GM04504 (cell line): ENCODE measurements around the gene ARHGAP31.
"Not testable (repeated sequence)": the region's sequence is repeated elsewhere in the genome, so short reads cannot be mapped to it uniquely, and the experiment has no call there.

Source experiments
- DNase-seq: peaks from one replicate; pipeline ENCODE4 v3.0.0-alpha.2; 2012; ENCODE audit warnings: low read depth

The ARHGAP31 gene

GRCh38 chr3:119322021-119322834 lies 28.0 kb downstream of the ARHGAP31 start:
- DNase-seq = no peak

DNA sequence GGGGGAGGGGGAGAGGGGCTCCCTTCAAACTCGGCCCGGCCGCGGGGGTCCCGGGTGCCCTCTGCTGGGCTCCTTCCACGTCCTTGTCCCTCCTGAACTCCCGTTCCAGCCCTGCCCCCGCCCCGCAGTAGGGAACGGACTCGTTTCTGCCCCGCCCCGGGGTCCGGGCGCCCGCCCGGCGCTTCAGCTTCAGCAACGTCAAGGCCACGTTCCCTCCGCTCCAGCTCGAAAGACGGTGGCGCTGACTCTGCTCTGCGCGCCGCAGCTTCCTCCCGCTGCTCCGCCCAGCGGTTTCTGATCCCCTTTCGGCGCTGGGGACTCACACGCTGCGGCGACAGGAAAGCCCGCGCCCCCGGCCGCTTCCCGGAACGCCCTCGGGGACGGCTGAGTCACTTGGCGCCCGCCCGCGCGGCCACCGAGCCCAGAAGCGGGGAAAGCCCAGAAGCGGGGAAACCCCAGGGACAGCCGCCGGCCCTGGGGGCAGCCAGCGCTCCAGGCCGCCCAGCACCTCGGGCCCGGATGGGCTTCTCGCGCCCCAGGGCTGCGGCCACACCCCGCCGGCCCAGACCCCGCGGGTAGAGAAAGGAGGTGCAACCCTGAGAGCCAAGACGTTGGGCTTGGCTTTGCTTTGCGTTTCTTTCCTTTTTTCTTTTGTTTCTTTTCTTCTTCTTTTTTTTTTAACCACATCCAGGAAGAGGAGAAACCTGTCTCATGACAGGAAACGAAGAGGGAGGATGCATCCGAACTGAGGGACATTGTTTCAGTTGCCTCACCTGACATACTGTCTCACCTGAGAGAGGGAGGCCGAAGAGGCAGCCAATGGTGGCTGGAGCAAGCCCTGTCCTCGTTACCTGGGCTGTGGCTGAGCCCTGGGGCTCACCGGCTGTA lies 28.9 kb downstream of the ARHGAP31 start:
- peak; percentile 54 for DNase-seq

DNA sequence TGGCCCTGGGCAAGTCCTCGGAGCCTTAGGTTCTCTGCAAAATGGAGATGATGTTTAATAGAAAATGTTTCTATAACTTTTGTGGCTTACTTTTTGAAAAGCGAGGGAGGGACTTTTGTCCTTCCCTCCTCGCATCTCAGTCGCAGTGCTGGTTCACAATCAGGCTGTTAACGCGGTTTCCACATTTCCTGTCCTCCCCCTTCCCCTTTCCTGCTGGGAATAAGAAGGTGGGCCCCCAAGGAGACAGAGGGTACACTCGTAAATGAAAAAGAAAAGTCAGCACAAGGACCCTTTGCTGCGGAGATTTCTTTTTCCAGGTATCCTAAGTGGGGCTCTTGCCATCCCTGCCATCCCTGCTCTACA lies 29.5 kb downstream of the ARHGAP31 start:
- DNase-seq = no peak

- DNase-seq = no peak
These were observed 30.7 kb downstream of the ARHGAP31 start for GRCh38 chr3:119324899-119325298.

DNA sequence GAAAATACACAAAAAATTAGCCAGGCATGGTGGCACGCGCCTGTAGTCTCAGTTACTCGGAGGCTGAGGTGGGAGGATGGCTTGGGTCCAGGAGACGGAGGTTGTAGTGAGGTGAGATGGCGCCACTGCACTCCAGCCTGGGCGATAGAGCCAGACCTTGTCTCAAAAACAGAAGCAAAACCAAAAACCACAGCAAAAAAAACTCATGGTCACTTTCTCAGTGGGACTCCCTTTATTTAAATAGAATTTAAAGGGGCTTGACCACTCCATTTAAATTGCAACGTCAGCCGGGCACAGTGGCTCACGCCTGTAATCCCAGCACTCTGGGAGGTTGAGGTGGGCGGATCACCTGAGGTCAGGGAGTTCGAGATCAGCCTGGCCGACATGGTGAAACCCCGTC lies 32.8 kb downstream of the ARHGAP31 start:
- no peak for DNase-seq

GRCh38 chr3:119329551-119329950 lies 35.4 kb downstream of the ARHGAP31 start:
- DNase-seq = no peak

DNA sequence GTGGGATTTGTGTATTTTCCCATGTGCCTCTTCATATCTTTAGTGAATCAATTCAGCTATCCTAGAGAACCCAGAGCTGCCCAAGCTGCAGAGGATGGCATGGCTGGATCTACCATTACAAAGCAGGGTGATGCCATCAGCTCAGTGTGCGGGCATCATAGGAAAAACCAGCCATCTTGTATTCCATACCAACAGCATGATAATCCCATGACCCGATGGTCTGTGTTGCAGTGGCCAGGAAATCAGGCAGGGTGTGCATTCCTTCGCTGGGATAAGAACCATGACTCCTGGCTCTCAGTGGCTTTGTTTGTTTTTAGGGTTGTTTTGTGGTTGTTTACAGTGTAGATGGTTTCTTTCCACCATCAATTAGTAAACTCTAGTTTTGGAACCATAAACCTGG lies 36.0 kb downstream of the ARHGAP31 start:
- no peak for DNase-seq

- no peak for DNase-seq
These were observed 36.7 kb downstream of the ARHGAP31 start for GRCh38 chr3:119330858-119331257.

- DNase-seq = no peak
These were observed 37.5 kb downstream of the ARHGAP31 start for GRCh38 chr3:119331661-119332060.

- no peak for DNase-seq
These were observed 39.8 kb downstream of the ARHGAP31 start for GRCh38 chr3:119333773-119334509.

GRCh38 chr3:119336823-119337222 lies 42.6 kb downstream of the ARHGAP31 start:
- no peak for DNase-seq

DNA sequence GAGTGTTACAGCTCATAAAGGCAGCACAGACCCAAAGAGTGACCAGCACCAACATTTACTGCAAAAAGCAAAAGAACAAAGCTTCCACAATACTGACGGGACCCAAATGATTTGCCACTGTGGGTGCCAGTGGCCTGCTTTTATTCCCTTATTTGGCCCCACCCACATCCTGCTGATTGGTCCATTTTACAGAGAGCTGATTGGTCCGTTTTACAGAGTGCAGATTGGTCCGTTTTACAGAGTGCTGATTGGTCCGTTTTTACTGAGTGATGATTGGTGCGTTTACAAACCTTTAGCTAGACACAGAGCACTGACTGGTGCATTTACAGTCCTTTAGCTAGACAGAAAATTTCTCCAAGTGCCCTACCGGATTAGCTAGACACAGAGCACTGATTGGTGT lies 43.2 kb downstream of the ARHGAP31 start:
- DNase-seq = not testable (repeated sequence)

DNA sequence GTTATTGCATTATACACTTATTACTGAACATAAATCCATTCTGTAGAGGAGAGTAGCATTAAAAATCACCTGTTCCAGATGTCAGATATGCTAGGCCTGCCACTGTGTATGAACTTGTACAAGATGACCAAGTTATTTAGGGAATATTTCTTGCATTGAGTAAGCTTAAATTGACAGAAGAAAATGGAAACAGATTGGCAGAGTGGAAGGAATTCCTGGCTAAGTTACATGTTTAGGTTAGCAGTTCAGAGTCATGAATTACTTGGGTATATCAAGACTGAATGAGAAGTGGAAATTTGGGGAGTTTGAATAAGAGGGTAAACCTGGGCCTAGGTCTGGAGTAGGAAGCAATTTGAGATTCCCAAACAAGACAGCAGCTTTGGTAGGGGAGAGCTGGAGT lies 44.6 kb downstream of the ARHGAP31 start:
- no peak for DNase-seq

DNA sequence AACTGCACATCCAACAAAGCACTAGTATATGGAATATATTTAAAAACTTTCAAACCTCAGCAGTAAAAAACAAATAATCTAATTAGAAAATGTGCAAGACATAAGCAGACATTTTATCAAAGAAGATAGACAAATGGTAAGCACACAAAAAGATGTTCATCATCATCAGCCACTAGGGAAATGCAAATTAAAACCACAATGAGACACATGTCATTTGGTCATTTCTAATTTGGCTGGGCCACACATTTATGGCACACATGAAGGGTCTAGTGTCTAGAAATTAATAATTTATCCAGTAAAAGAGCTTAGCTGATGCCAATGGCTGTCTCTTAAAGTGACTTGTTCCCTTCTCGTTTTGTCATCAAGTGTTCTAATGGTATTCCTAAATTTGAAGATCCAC lies 45.8 kb downstream of the ARHGAP31 start:
- no peak for DNase-seq

DNA sequence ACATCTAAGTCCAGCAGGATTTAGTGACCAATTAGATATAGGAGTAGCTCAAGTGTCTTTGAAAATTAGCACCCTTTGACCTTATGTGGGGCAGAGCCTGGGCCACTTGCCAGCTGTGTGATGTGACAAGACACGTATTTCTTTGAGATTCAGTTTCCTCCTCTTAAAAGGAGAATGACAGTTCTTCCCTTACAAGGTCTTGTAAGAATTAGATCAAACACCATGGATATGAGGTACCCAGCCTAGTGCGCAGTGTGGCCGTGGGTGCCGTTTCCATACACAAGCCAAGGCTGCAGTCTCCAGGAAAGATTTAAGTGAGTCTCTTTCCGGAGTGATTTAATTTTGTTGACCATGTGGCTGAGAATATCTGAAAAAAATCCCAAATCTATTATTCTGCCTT lies 46.3 kb downstream of the ARHGAP31 start:
- no peak for DNase-seq

- DNase-seq = no peak
These were observed 48.0 kb downstream of the ARHGAP31 start for GRCh38 chr3:119342176-119342575.

DNA sequence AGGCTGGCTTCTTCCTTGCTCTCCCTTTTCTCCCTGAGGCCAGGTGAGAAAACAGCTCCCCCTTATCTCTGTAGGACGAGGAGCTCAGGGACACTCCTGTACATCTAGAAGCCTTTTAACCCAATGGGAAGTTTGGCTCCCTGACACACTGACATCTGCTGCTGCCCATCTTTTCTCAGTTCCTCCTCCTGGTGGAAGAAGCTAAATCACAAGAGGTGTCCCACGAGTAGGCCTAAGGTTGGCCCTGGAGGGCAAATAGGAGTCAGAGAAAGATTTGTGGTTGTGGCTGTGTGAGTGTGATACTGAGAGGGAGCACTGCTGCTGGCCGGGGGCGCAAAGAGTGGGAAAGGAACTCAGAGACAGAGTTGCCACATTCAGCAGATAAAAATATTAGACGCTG lies 49.5 kb downstream of the ARHGAP31 start:
- DNase-seq = no peak

DNA sequence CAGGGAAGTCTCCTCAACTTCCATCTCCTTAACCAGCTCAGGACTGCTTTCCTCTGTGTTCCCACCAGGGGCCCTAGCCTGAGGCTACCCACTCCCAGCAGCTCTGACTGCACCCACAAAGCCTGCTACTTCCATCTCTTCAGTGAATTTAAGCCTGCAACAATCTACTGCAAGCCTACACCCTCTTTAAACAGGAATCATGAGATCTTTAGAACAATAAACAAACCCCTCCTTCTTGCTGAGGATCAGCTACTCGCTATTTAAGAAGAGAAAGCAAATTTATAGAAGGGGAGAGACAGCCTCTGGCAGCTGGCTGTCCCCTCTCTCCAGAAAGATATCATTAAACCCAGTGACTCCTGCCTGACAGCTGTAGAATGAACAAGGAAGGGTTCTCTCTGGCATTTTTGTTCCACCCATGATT lies 51.9 kb downstream of the ARHGAP31 start:
- DNase-seq = no peak

DNA sequence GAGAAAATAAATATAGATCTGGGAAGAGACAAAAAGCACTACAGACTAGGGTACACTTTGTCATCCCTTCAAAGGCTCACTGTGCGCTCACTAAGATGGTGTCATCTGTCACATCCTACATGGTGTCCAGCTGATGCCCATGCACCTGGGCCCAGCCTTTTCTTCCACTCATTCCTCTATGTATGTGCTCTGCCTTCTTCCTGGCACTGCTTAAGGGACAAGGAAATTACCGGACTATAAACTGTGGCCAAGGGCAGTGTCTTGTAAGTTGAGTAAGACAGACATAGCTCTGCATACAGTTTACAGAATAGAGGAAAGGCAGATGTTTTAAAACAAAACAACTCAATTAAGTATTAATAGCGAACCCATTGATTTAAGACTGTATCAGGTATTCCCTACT lies 52.9 kb downstream of the ARHGAP31 start:
- DNase-seq = no peak

DNA sequence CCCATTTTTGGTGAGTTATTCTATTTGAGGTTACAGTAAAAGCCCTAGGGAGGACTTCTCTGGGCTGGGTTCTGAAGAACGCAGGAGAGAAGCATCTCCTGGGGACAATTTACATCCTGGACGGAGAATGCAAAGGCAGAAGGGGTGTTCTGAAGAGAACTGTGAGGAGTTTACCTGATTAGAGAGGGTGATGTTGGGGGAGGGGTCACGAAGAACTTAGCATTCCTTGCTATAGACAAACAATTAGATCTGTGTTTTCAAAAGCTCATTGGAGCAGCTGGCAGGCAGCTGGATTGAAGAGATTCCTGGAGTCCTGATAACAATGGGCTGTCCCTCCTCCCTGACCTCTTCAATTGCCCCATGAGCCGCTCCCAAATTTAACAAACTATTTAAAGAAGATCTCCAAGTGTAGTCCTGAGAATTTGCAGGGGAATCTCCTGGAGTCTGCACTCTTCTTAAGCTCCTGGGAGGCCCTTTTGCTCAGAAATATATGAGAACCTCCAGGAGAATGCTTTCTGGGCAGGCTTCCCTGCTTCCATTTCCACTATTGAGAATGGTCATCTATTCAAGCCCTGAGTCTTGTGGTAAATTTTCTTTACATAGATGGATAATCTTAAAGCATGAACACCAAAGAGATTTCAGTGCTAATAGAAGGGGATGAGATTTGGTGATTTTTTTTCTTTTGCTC lies 55.3 kb downstream of the ARHGAP31 start:
- DNase-seq = no peak

DNA sequence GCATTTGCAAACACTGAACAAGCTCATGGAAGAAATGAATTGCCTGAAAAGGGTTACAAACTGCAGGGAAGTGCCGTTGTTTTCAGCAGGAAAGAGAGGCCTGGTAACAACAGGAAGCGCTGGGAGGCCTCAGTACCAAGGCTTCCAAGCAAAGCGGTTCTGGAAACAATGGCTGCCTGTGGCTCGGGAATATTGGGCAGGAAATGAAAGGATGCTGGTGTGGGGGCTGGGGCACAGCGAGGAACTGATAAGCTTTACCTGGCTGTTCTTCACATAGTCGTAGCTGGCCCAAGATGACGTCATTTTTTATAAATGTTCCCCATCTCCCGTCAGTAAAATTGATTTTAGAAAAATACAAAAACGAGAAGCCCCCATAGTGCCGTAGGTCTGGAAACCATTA lies 55.9 kb downstream of the ARHGAP31 start:
- DNase-seq = no peak

- no peak for DNase-seq
These were observed 57.4 kb downstream of the ARHGAP31 start for GRCh38 chr3:119351581-119351980.
